Prostate gland (tissue), 2 donors: ENCODE results near the gene SON.

Source experiments
- CTCF ChIP-seq, 4 experiments: fragments of 200-600 bp in 2 of 4; fragments of 450-650 bp in 2 of 4; sonication (generic) in 2 of 4; IDR thresholded peaks; 1 replicate in 3 of 4; 2 replicates in 1 of 4; pipeline ENCODE4 v1.5.1; 2016 to 2019; ENCODE audit warnings: antibody characterized with exemption in 4 of 4, mild to moderate bottlenecking in 2 of 4, moderate library complexity in 2 of 4
- POLR2A ChIP-seq: fragments of 450-650 bp; IDR thresholded peaks from one replicate; pipeline ENCODE4 v1.6.1; 2016; ENCODE audit warnings: antibody characterized with exemption, mild to moderate bottlenecking
- POLR2AphosphoS5 ChIP-seq: sonication (generic); formaldehyde crosslinking; IDR thresholded peaks from one replicate; pipeline ENCODE4 v1.6.1; 2017; ENCODE audit warnings: antibody characterized with exemption

- peak; percentile 60 for TF ChIP-seq POLR2A
- peak; percentile 74 for TF ChIP-seq POLR2AphosphoS5
- TF ChIP-seq CTCF (IDR thresholded peaks at IDR 0.05), result no peak
Observed at GRCh38 chr21:33541756-33542639, 840 bp upstream of the SON start, which contains the start of gene GART.
